ES-I3 (cell line): ENCODE results near the gene TEAD3.

Source experiments
- H3K36me3 ChIP-seq: 2 replicates; pipeline ENCODE4 v1.6.1; 2013; ENCODE audit warnings: mild to moderate bottlenecking, low read length, control low read depth, moderate library complexity; ENCODE audit not compliant: insufficient read depth
- H3K4me1 ChIP-seq: 2 replicates; pipeline ENCODE4 v1.6.1; 2013; ENCODE audit warnings: mild to moderate bottlenecking, control low read depth, low read length; ENCODE audit not compliant: insufficient read depth
- H3K9ac ChIP-seq: 2 replicates; pipeline ENCODE4 v1.6.1; 2013; ENCODE audit warnings: low read depth, mild to moderate bottlenecking, low read length, moderate library complexity
- H3K9me3 ChIP-seq: 2 replicates; pipeline ENCODE4 v1.6.1; 2013; ENCODE audit warnings: mild to moderate bottlenecking, low read length, moderate library complexity; ENCODE audit not compliant: control insufficient read depth, insufficient read depth

Gene TEAD3

DNA sequence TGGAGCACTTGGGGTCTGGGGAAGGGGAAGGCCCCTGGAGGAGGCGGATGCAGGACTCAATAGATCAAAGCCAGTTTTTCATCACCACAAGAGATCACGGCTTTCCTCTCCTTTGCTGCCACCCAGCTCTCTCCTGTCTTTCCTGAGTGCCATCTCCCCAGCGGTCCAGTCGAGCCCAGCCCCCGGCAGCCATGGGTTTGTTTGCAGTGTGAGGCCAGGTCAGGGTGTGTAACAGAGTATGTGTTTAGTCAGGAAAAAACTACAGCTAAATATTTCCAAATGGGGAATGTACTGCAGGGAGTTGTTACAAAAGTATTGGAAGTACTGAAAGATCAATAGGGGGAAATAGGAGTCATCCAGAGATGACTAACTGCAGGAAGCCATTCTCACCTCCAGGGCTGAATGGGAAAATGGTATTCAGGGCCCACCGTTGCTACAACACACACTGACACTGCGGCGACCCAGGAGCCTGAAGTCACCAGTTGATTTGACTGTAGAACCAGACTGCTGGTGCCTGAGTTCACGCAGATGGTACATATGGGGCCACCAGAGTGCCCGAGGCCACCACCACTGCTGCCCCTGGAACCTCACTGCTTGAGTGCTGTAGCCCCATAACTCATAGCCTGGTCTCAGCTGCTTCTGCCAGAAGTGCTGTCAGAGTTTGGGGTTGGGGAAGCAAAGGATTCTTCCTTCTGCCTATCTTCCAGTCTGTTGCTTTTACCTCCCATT lies 68.3 kb downstream of the TEAD3 start:
- Histone ChIP-seq H3K4me1 (peaks cover 13% of the 10 kb centered on the region; the same call in 1 of the 2 replicates), H3K9me3 (peaks cover 12% of the 10 kb centered on the region), H3K36me3 (no peaks in the 10 kb centered on the region), H3K9ac (no peak overlapping the region)

DNA sequence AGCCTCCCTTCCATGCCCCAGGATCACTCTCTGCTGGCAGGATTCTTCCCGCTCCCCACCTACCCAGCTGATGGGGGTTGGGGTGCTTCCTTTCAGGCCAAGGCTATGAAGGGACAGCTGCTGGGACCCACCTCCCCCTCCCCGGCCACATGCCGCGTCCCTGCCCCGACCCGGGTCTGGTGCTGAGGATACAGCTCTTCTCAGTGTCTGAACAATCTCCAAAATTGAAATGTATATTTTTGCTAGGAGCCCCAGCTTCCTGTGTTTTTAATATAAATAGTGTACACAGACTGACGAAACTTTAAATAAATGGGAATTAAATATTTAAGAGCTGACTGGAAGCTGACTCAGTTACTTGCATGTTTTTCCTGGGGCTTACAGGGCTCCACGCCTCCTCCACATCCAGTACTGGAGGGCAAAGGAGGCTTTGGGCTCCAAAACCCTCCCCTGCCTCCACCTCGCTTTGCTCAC lies 69.0 kb downstream of the TEAD3 start:
- H3K9ac ChIP-seq = no peak overlapping the region
- H3K36me3 ChIP-seq = no peaks in the 10 kb centered on the region
- peaks cover 13% of the 10 kb centered on the region; the same call in 1 of the 2 replicates for H3K4me1 ChIP-seq
- peaks cover 12% of the 10 kb centered on the region for H3K9me3 ChIP-seq

DNA sequence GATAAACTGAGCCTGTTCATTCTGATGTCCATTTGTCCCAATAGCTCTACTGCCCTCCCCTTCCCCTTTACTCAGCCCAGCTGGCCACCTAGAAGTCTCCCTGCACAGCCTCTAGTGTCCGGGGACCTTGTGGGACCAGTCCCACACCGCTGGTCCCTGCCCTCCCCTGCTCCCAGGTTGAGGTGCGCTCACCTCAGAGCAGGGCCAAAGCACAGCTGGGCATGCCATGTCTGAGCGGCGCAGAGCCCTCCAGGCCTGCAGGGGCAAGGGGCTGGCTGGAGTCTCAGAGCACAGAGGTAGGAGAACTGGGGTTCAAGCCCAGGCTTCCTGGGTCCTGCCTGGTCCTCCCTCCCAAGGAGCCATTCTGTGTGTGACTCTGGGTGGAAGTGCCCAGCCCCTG lies 69.4 kb downstream of the TEAD3 start:
- H3K36me3 ChIP-seq = no peaks in the 10 kb centered on the region
- H3K9ac ChIP-seq = no peak overlapping the region
- peaks cover 12% of the 10 kb centered on the region for H3K9me3 ChIP-seq
- peaks cover 13% of the 10 kb centered on the region; the same call in 1 of the 2 replicates for H3K4me1 ChIP-seq

DNA sequence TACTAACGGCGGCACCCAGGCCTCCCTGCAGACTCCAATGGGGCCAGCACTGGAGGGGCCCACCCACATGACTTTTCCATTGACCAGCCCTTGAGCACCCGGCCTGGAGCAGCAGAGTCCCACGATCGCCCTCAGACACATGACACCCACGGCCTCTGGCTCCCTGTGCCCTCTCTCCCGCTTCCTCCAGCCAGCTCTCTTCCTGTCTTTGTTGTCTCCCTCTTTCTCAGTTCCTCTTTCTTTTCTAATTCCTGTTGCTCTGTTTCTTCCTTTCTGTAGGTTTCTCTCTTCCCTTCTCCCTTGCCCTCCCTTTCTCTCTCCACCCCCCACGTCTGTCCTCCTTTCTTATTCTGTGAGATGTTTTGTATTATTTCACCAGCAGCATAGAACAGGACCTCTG lies 70.8 kb downstream of the TEAD3 start:
- H3K36me3 ChIP-seq = no peaks in the 10 kb centered on the region
- H3K9me3 ChIP-seq = peaks cover 12% of the 10 kb centered on the region
- no peak overlapping the region for H3K9ac ChIP-seq
- peaks cover 13% of the 10 kb centered on the region; the same call in 1 of the 2 replicates for H3K4me1 ChIP-seq

DNA sequence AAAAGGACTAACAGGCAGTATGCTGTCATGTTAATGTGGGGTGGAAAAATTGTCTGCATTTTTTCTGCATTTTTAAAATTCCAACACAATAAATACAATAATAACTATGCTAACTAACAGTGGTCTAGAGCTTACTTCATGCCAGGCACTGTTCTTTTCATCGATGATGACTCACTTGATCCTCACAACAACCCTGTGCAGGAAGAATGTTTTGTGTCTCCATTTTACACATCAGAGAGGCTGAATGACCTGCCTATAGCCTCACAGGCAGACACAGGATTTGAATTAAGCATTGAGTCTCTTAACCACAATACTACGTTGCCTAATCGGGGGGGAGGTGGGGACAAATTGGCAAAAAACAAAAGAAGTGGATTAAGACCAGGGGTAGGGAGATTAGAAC lies 71.6 kb downstream of the TEAD3 start:
- H3K9me3 ChIP-seq = peaks cover 12% of the 10 kb centered on the region
- peaks cover 13% of the 10 kb centered on the region; the same call in 1 of the 2 replicates for H3K4me1 ChIP-seq
- H3K9ac ChIP-seq = no peak overlapping the region
- no peaks in the 10 kb centered on the region for H3K36me3 ChIP-seq
